HG03520 (cell line): ENCODE data around the gene FPGS.
"Not testable (repeated sequence)": the region's sequence is repeated elsewhere in the genome, so short reads cannot be mapped to it uniquely, and the experiment has no call there.

Experiments used
- ATAC-seq: cut with Tn5 transposase; IDR thresholded peaks from one replicate; pipeline ENCODE4 v1.9.1; 2021; ENCODE audit warnings: mild to moderate bottlenecking, moderate library complexity; ENCODE audit not compliant: unreplicated experiment

FPGS gene

GRCh38 chr9:127835991-127836516 is 33.4 kb downstream of the FPGS start:
- no peak for ATAC-seq

DNA sequence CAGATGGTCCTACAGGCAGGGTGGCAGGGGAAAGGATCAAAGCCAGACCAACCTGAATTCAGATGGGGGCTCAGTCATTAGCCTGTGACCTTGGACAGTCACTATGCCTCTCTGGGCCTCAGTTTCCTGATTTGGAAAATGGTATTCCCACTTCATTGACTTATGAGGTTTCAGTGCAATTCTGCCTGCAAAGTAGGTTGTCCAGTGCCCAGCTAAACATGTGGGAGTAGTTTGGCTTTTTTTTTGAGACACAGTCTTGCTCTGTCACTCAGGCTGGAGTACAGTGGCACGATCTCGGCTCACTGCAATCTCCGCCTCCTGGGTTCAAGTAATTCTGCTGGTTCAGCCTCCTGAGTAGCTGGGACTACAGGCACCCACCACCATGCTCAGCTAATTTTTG is 33.9 kb downstream of the FPGS start:
- not testable (repeated sequence) for ATAC-seq

DNA sequence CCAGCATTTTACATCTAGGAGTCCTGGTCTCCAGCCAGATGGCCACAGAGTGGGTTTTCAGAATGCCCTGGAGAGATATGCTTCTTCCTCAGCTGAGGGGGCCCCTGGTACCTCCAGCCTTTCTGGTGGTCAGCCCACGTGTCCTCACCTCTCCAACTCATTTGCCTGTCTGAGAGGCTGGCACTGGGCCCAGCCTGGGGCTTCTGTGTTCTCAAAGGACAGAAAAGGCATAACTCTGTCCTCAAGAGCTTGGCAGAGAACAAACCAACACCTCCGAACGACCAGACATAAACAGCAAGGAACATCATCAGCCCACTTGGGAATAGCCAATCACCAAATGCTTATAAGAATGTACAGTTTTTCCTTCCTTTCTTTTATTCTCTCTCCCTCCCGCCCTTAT is 34.7 kb downstream of the FPGS start:
- no peak for ATAC-seq

GRCh38 chr9:127838375-127839078 is 35.8 kb downstream of the FPGS start:
- no peak for ATAC-seq

DNA sequence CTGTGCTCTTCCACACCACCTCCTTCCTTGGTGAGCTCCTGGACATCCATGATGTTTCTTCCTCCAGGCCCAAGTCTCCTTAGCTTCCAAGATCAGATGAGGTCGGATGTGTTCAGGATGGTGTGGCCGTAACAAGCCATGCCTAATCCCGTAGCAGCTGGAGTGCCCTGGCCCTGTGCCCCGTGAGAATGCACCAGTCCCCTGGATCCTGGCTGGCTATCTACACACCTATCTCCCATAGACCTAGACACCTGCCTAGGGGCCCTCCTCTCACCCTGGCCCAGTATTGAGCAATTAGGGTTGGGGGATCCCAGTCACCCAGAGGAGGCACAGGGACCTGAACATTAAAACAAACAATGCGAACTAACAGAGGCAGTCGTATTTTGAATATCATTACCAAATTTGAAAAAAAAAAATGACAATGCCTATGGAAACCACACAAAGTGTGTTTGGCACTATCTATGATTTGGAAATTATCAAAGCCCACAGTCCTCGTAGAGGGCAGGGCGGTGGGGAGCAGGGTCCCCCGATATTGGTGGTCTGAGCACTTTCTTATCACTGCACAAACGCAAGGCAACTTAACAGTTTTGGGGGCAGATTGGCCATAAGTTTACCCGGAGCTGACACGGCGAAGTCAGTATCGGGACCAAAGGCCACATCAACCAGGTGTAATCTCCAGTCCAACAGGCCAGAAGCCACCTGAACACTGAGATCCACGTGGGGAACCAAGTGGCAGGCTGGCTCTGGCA is 38.6 kb downstream of the FPGS start:
- no peak for ATAC-seq

GRCh38 chr9:127844821-127845359 is 42.2 kb downstream of the FPGS start:
- no peak for ATAC-seq

DNA sequence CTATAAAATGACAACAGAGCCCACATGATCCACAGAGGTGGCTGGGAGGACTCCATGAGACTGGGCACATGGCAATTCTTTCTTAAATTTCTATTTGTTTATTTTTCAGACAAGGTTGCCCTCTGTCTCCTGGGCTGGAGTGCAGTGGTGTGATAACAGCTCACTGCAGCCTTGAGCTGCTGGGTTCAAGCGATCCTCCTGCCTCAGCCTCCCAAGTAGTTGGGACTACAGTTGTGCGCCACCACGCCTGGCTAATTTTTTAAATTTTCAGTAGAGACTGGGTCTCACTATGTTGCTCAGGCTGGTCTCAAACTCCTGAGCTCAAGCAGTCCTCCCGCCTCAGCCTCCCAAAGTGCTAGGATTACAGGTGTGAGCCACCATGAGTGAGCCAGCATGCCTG is 42.9 kb downstream of the FPGS start:
- ATAC-seq = not testable (repeated sequence)

GRCh38 chr9:127846443-127847177 is 43.9 kb downstream of the FPGS start:
- no peak for ATAC-seq

DNA sequence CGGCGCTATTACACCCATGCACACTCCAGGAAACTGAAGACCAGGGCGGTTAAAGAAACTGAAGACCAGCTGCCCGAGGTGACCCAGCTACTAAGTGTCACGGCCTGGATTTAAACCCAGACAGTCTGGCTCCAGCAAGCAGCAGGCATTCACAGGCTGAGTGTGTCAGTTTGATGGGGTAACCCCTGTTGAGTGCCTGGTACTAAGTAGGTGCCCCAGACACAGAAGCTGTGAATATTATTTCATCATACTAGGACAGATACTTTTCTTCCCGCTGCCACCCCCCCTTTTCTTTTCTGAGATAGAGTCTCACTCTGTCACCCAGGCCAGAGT is 44.5 kb downstream of the FPGS start:
- ATAC-seq = no peak

GRCh38 chr9:127847833-127848755 is 45.4 kb downstream of the FPGS start:
- no peak for ATAC-seq

GRCh38 chr9:127848756-127849504 is 46.2 kb downstream of the FPGS start:
- no peak for ATAC-seq

DNA sequence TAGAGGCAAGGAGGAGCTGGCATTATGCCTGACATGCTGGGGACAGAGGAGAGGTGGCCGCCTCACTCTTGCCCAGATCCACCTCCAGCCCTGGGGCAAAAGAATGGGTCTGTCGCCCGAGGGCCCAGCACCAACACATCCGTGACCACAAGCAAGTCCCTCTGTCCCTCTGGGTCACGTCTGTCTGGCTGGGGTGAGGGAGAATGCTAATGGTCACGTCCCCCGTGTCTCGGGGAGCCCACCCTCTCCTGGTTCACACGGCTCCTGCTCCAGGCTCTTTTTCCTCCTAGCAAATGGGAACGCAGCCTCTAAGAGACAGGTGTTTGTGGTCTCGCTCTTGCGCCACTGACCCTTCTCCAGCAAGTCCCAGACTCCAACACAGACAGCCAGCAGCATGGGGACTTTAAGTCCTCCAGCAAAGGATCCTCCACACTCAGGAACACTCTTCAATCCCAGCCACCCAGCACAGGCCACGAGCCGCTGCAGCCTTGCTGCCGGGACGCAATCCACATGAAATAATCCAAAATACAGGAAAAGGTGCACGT is 47.7 kb downstream of the FPGS start:
- ATAC-seq = no peak

- no peak for ATAC-seq
Measured at GRCh38 chr9:127852829-127853228, 50.1 kb downstream of the FPGS start.

- no peak for ATAC-seq
Measured at GRCh38 chr9:127853312-127854183, 50.9 kb downstream of the FPGS start.

- no peak for ATAC-seq
Measured at GRCh38 chr9:127854184-127854806, 51.6 kb downstream of the FPGS start, which contains the start of gene ENG. TSS of gene ENG (minus strand) at chr9:127854658. CDS start at chr9:127854355, 303 bp downstream.

- no peak for ATAC-seq
Measured at GRCh38 chr9:127854960-127855359, 52.3 kb downstream of the FPGS start.

- no peak for ATAC-seq
Measured at GRCh38 chr9:127855522-127855921, 52.8 kb downstream of the FPGS start.
